NB4 (cell line): ENCODE data around the gene RPGRIP1L.

ENCODE experiments used
- DNase-seq: peaks from one replicate; pipeline ENCODE4 v3.0.0; 2010; ENCODE audit warnings: low read depth
- H3K4me3 ChIP-seq: one replicate; pipeline ENCODE4 v1.5.1; 2011; ENCODE audit warnings: mild to moderate bottlenecking, low read depth, low read length, moderate library complexity
- MYC ChIP-seq: IDR thresholded peaks from 2 replicates; pipeline ENCODE4 v1.6.1; 2011; ENCODE audit warnings: low read depth, low read length
- POLR2A ChIP-seq: IDR thresholded peaks from 2 replicates; pipeline ENCODE4 v1.6.1; 2011; ENCODE audit warnings: mild to moderate bottlenecking; ENCODE audit not compliant: insufficient read length; ENCODE audit errors: extremely low read depth
- TF ChIP-seq, protein P1 (sequence below): IDR thresholded peaks from one replicate; pipeline ENCODE4 v1.5.1; 2012; ENCODE audit warnings: low read depth, low read length
- TF ChIP-seq, protein P2 (sequence below): IDR thresholded peaks from 2 replicates; pipeline ENCODE4 v1.6.1; 2011; ENCODE audit warnings: low read depth, low read length

The RPGRIP1L gene

DNA sequence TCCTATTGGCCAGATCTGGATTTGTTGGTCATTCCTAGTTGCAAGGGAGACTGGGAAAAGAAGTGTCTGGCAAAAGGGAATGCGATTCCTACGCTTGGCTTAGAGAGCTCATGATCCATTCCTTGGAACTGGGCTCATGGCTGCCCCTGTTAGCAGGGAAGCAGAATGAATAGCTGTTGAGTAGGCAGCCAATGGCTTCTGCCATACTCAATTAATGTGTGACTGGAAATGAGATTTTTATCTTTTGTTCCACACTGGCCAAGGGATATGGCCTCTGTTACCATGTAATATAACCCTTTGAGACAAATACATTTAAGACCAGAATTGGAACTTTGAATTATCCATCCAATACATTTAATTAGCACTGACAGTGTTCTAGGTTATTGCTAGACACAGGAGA, 31.2 kb upstream of the RPGRIP1L start:
- DNase-seq = no peak
- no peak overlapping the region for H3K4me3 ChIP-seq
- TF ChIP-seq MYC (no peak), POLR2A (no peak)
- TF ChIP-seq, protein P1, sequence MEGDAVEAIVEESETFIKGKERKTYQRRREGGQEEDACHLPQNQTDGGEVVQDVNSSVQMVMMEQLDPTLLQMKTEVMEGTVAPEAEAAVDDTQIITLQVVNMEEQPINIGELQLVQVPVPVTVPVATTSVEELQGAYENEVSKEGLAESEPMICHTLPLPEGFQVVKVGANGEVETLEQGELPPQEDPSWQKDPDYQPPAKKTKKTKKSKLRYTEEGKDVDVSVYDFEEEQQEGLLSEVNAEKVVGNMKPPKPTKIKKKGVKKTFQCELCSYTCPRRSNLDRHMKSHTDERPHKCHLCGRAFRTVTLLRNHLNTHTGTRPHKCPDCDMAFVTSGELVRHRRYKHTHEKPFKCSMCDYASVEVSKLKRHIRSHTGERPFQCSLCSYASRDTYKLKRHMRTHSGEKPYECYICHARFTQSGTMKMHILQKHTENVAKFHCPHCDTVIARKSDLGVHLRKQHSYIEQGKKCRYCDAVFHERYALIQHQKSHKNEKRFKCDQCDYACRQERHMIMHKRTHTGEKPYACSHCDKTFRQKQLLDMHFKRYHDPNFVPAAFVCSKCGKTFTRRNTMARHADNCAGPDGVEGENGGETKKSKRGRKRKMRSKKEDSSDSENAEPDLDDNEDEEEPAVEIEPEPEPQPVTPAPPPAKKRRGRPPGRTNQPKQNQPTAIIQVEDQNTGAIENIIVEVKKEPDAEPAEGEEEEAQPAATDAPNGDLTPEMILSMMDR = no peak
- TF ChIP-seq, protein P2, sequence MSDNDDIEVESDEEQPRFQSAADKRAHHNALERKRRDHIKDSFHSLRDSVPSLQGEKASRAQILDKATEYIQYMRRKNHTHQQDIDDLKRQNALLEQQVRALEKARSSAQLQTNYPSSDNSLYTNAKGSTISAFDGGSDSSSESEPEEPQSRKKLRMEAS = no peak

DNA sequence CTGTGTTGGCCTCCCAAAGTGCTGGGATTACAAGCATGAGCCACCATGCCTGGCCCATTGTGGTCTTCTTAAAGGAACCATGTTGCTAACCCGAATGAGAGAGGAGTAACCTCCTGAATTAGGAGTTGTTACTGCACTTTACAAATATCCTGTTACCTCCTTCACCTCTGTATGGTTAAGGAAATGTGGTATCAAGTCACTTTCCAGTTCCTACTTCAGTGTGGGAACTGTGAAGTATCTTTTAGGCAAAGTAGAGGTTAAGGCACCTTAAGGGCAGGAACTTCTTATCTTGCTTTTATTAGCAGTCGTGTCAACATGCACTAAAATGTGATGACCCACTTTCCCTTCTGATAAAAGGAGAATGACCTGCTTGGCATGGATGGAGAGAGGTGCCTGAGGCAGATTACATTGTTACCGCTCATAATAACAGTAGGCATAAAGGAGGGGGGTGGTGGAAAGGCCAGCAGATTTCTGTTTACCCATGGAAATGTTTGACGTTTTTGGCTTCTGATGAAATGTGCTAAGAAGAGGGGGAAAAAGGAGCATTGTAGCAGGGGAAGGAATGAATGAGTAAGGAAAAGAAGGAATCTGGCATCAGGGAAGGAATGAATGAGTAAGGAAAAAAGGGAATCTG, 28.8 kb upstream of the RPGRIP1L start:
- no peak for DNase-seq
- no peak overlapping the region for H3K4me3 ChIP-seq
- TF ChIP-seq POLR2A = no peak

DNA sequence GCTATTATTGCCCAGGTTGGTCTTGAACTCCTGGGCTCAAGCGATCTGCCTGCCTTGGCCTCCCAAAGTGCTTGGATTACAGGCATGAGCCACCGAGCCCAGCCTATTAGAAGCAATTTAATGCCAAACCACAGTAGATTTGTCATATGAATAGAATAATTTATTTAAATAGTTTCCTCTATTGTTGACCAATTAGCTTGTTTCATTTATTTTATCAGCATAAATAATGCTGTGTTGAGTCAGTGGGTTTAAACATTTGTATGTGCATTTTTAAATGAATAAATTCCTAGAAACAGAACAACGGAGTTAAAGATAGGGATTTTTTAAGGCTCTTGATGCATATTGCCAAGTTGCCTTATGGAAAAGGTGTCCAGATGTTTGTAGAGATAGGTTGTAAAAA, 27.0 kb upstream of the RPGRIP1L start:
- no peak for DNase-seq
- H3K4me3 ChIP-seq = no peak overlapping the region
- TF ChIP-seq POLR2A = no peak

DNA sequence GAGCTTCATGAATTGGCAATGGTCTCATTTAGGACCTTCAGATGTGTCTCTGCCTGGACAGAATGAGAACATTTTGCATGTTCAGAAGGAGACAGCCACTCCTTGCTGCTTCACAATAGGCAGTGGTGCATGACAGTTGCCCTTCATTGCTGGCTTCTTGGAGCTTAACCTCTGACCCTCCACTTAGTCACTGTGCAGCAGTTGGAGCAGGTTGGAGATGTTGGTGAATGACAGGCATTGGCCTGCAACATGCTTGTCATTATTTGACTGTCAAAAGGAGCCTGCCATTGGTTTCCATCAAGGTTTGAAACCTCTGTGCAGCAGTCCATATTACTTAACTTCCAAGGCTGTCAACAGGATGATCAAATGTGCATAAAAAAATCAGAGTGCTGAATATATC, 23.0 kb upstream of the RPGRIP1L start:
- no peak for DNase-seq
- H3K4me3 ChIP-seq = no peak overlapping the region
- TF ChIP-seq, protein P2 = no peak
- TF ChIP-seq MYC (no peak), POLR2A (no peak)
- TF ChIP-seq, protein P1 = no peak

DNA sequence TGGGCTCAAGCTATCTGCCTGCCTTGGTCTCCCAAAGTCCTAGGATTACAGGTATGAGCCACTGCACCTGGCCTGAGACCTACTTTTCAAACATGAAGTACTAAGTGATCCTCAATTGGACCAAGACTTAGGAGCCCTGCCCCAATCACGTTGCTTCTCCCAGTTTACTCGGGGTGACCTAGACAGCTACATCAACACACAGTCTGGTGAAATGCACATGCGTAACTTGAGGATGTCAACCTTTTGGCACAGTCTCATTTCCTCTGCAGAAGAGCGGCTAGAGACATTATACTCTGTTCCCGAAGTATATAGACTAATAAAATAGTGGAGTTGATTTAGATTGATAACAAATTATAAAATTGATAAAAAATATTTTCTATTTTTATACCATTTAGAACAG, 17.4 kb upstream of the RPGRIP1L start:
- no peak overlapping the region for H3K4me3 ChIP-seq
- no peak for DNase-seq
- TF ChIP-seq MYC (no peak), POLR2A (no peak)
- TF ChIP-seq, protein P2 = no peak
- TF ChIP-seq, protein P1 = no peak

DNA sequence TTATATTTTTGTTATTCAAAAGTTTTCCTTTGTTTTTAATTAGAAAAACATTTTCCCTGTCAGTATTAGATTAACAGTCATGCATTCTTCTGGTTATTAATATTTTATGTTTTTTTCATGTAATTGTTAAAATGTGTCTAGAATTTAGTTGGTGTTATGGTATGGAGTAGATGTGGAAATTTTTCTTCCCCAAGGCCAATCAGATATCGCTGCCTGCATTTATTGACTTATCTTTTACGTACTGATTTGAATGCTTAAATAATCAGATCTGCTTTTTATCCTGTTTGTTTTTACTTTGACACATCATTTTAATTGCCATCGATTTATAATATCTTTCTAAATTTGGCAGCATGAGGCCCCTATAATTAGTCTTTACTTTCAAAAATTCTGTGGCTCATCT, 13.9 kb upstream of the RPGRIP1L start:
- TF ChIP-seq MYC (no peak), POLR2A (no peak)
- TF ChIP-seq, protein P2 = no peak
- TF ChIP-seq, protein P1 = no peak
- no peak for DNase-seq

DNA sequence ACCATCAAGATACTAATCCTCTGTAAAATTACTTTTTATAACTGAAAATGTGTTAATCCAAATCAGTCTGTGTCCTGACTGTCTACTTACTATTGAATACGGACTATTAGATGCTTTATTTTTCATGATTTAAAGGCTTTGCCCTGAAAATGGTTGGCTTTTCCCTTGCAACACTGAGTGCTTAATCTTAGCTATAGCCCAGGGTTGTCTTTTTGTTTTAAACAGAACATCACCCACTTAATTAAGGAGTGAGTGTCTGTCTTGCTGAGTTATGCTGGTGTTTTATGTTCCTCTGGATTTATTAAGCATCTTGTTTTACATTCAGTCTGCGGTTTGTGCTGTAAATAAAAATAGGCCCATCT, 11.3 kb upstream of the RPGRIP1L start:
- no peak overlapping the region for H3K4me3 ChIP-seq
- TF ChIP-seq, protein P2 = no peak
- no peak for TF ChIP-seq POLR2A
- no peak for TF ChIP-seq MYC
- TF ChIP-seq, protein P1 = no peak
- no peak for DNase-seq

More for the DNA sequence above, 13.9 kb upstream of the RPGRIP1L start:
- no peak overlapping the region for H3K4me3 ChIP-seq
